ENCODE measurements around the gene B4GALNT4. TPM values are rescaled to one million over a fixed set of nuclear protein-coding genes. Genes with fewer than 3 reads are reported as not detected.
"Not testable (repeated sequence)": the region's sequence is repeated elsewhere in the genome, so short reads cannot be mapped to it uniquely, and the experiment has no call there.

B4GALNT4 gene
- total and polyA plus RNA-seq, 5 experiments from 2014 or later, result 0.16 to 1.3 (median 0.39) TPM; not detected in 2

DNA sequence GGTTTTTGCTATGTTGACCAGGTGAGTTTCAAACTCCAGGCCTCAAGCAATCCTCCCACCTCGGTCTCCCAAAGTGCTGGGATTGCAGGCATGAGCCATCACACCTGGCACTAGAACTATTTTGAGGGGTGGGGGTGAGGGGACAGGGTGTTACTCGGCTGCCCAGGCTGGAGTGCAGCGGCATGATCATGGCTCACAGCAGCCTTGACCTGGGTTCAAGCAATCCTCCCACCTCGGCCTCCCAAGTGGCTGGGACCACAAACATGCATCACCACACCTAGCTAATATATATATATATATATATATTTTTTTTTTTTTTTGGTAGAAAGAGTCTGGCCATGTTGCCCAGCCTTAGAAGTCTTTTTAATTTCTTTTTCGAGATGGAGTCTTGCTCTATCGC lies 31.6 kb upstream of the B4GALNT4 start:
- DNase-seq, result no peak
- Mint-ChIP-seq H3K4me1 (peaks cover 27 to 64% (median 52%) of the 10 kb centered on the region in 4 donors), H3K9me3 (no peaks in the 10 kb centered on the region), H3K27me3 (no peaks in the 10 kb centered on the region), H3K4me3 (peak overlapping the region in 1 of 10 donors; percentile 29), H3K27ac (no peak overlapping the region), H3K36me3 (no peaks in the 10 kb centered on the region)
- POLR2A ChIA-PET, result interaction anchor here (0.6 to 1.1 kb wide), 3 partner anchors 16 to 40 kb away, joined by 3 to 4 read pairs (median 3); no protein-coding TSS in a partner anchor
- no peak for ATAC-seq

DNA sequence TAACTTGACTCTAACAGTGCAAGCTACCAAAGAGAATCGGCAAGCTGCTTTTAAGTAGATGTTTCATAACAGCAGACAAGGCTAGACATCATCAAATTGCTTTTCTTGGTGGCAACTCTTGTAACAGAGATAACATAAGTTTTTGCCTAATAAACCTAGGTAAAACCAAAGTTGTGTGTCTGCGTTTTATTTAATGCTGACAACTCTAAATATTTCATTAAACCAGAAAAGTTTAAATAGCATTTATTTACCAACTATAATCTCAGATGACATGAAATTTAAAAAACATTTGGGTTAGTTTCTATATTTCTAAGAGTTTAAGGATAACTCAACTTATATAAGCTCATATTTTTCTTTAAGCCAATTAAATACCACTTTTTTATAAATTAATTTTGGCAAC lies 29.3 kb upstream of the B4GALNT4 start:
- POLR2A ChIA-PET, result interaction anchor here (1.0 to 3.3 kb wide), 4 partner anchors 11 to 50 kb away, joined by 3 to 24 read pairs (median 6); no protein-coding TSS in a partner anchor
- Mint-ChIP-seq H3K36me3 (no peaks in the 10 kb centered on the region), H3K27me3 (no peaks in the 10 kb centered on the region), H3K4me1 (peaks cover 25 to 55% (median 47%) of the 10 kb centered on the region in 4 donors), H3K4me3 (no peak overlapping the region), H3K9me3 (no peaks in the 10 kb centered on the region), H3K27ac (no peak overlapping the region)
- DNase-seq (no peak), ATAC-seq (no peak)

DNA sequence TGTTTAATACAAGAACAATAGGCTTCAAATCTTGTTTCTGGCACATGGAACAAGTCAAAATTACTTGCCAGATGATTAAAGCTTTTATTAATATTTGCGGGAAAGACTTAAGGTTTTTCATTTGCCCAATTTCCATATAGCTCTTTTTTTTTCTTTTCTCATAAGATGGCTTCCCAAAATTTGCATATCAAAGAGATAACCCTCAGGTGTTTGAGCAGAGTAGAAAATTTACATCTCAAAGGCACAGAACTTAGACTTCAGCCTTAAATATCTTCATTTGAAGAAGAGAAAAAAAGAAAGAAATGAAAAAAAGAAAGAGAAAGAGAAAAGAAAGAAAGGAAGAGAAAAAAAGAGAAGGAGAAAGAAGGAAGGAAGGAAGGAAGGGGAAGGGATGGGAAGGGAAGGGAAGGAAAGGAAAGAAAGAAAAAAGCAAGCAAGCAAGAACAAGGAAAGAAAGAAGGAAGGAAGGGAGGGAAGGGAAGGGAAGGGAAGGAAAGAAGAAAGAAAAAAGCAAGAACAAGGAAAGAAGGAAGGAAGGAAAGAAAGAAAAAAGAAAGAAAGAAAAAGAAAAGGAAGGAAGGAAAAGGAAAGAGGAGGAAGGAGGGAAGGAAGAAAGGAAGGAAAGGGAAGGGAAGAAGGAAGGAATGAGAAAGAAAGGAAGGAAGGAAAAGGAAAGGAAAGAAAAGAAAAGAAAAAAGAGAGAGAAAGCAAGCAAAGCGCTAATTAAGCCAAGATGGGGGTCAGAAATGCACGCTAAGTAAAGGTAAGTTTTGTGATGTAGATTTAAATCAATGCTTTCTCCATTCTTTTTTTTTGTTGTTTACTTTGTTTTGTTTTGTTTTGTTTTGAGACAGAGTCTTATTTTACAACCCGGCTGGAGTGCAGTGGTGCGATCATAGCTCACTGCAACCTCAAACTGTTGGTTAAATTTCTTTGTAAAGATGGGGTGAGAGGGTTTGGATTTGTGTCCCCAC lies 28.5 kb upstream of the B4GALNT4 start:
- H3K27ac Mint-ChIP-seq, result peak overlapping the region in 3 of 10 donors; percentile 72 to 92 (median 73)

GRCh38 chr11:342328-342727 lies 27.0 kb upstream of the B4GALNT4 start:
- Mint-ChIP-seq H3K27me3 (no peaks in the 10 kb centered on the region), H3K4me3 (no peak overlapping the region), H3K36me3 (no peaks in the 10 kb centered on the region), H3K9me3 (no peaks in the 10 kb centered on the region), H3K4me1 (peaks cover 15 to 42% (median 32%) of the 10 kb centered on the region in 4 donors), H3K27ac (peak overlapping the region in 6 of 10 donors; percentile 1 to 62 (median 26))
- no peak for ATAC-seq
- no peak for DNase-seq
- POLR2A ChIA-PET, result interaction anchor here (0.5 to 1.4 kb wide), 2 partner anchors 10 to 57 kb away, joined by 3 read pairs; no protein-coding TSS in a partner anchor

More for the DNA sequence above, 28.5 kb upstream of the B4GALNT4 start:
- Mint-ChIP-seq H3K27me3 (no peaks in the 10 kb centered on the region), H3K4me1 (peaks cover 25 to 49% (median 46%) of the 10 kb centered on the region in 4 donors), H3K36me3 (no peaks in the 10 kb centered on the region), H3K4me3 (peak overlapping the region in 3 of 10 donors; percentile 22 to 60 (median 24)), H3K9me3 (no peaks in the 10 kb centered on the region)
- POLR2A ChIA-PET, result interaction anchor here (1.0 to 3.3 kb wide), 5 partner anchors 8 to 51 kb away, joined by 3 to 24 read pairs (median 3); no protein-coding TSS in a partner anchor
- no peak for ATAC-seq
- no peak for DNase-seq

- H3K27ac Mint-ChIP-seq, result peak overlapping the region in 2 of 10 donors; percentile 6 to 26
- no peaks in the 10 kb centered on the region for H3K27me3 Mint-ChIP-seq
- no peak for DNase-seq
- POLR2A ChIA-PET, result interaction anchor here (0.8 to 2.0 kb wide), 6 partner anchors 10 to 46 kb away, joined by 3 to 12 read pairs (median 3); partner anchors contain the start of gene IFITM5
- H3K4me3 Mint-ChIP-seq, result no peak overlapping the region
- H3K4me1 Mint-ChIP-seq, result peaks cover 14 to 37% (median 33%) of the 10 kb centered on the region in 4 donors
- H3K36me3 Mint-ChIP-seq, result no peaks in the 10 kb centered on the region
- no peak for ATAC-seq
- no peaks in the 10 kb centered on the region for H3K9me3 Mint-ChIP-seq
Observed at GRCh38 chr11:344836-345578, 24.3 kb upstream of the B4GALNT4 start.

- Mint-ChIP-seq H3K27ac (peak overlapping the region in 1 of 10 donors; percentile 8), H3K36me3 (no peaks in the 10 kb centered on the region), H3K27me3 (no peaks in the 10 kb centered on the region), H3K4me1 (peaks cover 15 to 40% (median 35%) of the 10 kb centered on the region in 4 donors), H3K9me3 (no peaks in the 10 kb centered on the region), H3K4me3 (no peak overlapping the region)
- no peak for DNase-seq
- no peak for ATAC-seq
- POLR2A ChIA-PET, result interaction anchor here (0.7 to 1.9 kb wide), 3 partner anchors 13 to 31 kb away, joined by 3 to 7 read pairs (median 6); no protein-coding TSS in a partner anchor
Observed at GRCh38 chr11:346529-346928, 22.8 kb upstream of the B4GALNT4 start.

GRCh38 chr11:349270-349954 lies 19.9 kb upstream of the B4GALNT4 start:
- H3K27ac Mint-ChIP-seq, result peak overlapping the region in 1 of 10 donors; percentile 11
- POLR2A ChIA-PET, result interaction anchor here (0.6 to 1.2 kb wide), 2 partner anchors 15 to 594 kb away, joined by 4 to 6 read pairs; no protein-coding TSS in a partner anchor
- peaks cover 23 to 50% (median 43%) of the 10 kb centered on the region in 4 donors for H3K4me1 Mint-ChIP-seq
- not testable (repeated sequence) for ATAC-seq, H3K27me3 Mint-ChIP-seq, H3K9me3 Mint-ChIP-seq, H3K4me3 Mint-ChIP-seq, H3K36me3 Mint-ChIP-seq, DNase-seq

DNA sequence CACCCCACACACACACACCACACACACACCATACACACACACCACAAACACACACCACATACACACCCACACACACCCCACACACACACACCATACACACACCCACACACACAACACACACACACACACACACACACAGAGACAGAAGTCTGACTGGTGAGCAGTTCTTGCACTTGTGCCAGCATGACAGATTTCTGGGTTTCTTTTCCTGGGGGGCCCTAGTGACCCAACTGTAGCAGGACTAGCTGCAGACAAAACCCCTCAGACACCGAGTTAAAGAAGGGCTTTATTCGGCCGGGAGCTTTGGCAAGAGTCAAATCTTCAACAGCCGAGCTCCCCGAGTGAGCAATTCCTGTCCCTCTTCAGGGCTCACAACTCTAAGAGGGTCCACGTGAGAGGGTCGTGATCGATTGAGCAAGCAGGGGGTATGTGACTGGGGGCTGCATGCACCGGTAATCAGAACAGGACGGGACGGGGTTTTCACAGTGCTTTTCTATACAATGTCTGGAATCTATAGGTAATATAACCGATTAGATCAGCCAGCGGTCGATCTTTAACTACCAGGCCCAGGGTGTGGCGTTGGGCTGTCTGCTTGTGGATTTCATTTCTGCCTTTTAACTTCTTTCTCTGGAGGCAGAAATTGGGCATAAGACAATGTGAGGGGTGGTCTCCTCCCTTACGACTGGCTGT lies 19.1 kb upstream of the B4GALNT4 start:
- H3K9me3 Mint-ChIP-seq, ATAC-seq, H3K27me3 Mint-ChIP-seq, POLR2A ChIA-PET, DNase-seq, H3K36me3 Mint-ChIP-seq: not testable (repeated sequence)
- H3K4me3 Mint-ChIP-seq, result peak overlapping the region in 5 of 10 donors; percentile 23 to 78 (median 43)
- peaks cover 24 to 54% (median 48%) of the 10 kb centered on the region in 4 donors for H3K4me1 Mint-ChIP-seq
- H3K27ac Mint-ChIP-seq, result peak overlapping the region; percentile 11 to 91 (median 72)

- H3K4me1 Mint-ChIP-seq, result peaks cover 23 to 55% (median 50%) of the 10 kb centered on the region in 4 donors
- DNase-seq (no peak), ATAC-seq (no peak)
- H3K4me3 Mint-ChIP-seq, result peak overlapping the region in 5 of 10 donors; percentile 31 to 78 (median 43)
- H3K27me3 Mint-ChIP-seq, result no peaks in the 10 kb centered on the region
- no peaks in the 10 kb centered on the region for H3K9me3 Mint-ChIP-seq
- peak overlapping the region; percentile 11 to 91 (median 66) for H3K27ac Mint-ChIP-seq
- H3K36me3 Mint-ChIP-seq, result no peaks in the 10 kb centered on the region
- POLR2A ChIA-PET, result no interaction called here
Observed at GRCh38 chr11:350723-351255, 18.5 kb upstream of the B4GALNT4 start.

GRCh38 chr11:351411-351810 lies 17.9 kb upstream of the B4GALNT4 start:
- Mint-ChIP-seq H3K4me3 (peak overlapping the region in 3 of 10 donors; percentile 12 to 31 (median 29)), H3K9me3 (no peaks in the 10 kb centered on the region), H3K27me3 (no peaks in the 10 kb centered on the region), H3K4me1 (peaks cover 23 to 53% (median 50%) of the 10 kb centered on the region in 4 donors), H3K27ac (peak overlapping the region in 5 of 10 donors; percentile 7 to 91 (median 79)), H3K36me3 (no peaks in the 10 kb centered on the region)
- ATAC-seq (no peak), DNase-seq (no peak)
- POLR2A ChIA-PET, result no interaction called here

- H3K27ac Mint-ChIP-seq, result peak overlapping the region in 9 of 10 donors; percentile 69 to 99 (median 92)
- ATAC-seq (no peak), DNase-seq (no peak)
- H3K4me3 Mint-ChIP-seq, result no peak overlapping the region
- H3K4me1 Mint-ChIP-seq, result peaks cover 23 to 51% (median 50%) of the 10 kb centered on the region in 4 donors
- no peaks in the 10 kb centered on the region for H3K36me3 Mint-ChIP-seq
- no peaks in the 10 kb centered on the region for H3K27me3 Mint-ChIP-seq
- POLR2A ChIA-PET, result interaction anchor here (0.6 to 4.9 kb wide), 4 partner anchors 26 to 73 kb away, joined by 3 to 57 read pairs (median 6); partner anchors contain the start of gene IFITM1
- H3K9me3 Mint-ChIP-seq, result no peaks in the 10 kb centered on the region
Observed at GRCh38 chr11:352456-353031, 16.8 kb upstream of the B4GALNT4 start.
